ENCODE measurements around the gene MSTO1. TPM values are rescaled to one million over a fixed set of nuclear protein-coding genes. Genes with fewer than 3 reads are reported as not detected.

Gene MSTO1
- total RNA-seq, 1 experiment from 2014 or later, result 61.7 TPM

DNA sequence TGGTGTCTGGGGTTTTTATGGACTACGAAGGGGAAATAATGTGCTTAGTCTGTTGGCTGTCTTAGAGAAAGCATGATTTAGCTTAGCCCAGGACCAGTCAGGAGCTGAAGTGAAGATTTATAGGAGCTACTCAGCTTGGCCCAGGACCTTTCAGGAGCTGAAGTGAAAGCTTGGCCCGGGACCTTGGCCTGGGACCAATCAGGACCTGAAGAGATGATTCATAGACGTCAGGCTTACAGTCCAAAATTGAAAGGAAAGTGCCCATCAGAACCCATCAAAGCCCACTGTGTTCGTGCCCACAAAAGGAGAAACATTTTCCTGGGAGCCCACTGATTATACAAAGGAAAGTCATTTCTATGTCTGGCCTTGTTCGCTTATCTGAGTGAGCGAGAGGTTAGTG is 35.6 kb downstream of the MSTO1 start (continued):
- no peak for TF ChIP-seq CREB1 (CRISPR knock-in tag; IDR thresholded peaks at IDR 0.05)

DNA sequence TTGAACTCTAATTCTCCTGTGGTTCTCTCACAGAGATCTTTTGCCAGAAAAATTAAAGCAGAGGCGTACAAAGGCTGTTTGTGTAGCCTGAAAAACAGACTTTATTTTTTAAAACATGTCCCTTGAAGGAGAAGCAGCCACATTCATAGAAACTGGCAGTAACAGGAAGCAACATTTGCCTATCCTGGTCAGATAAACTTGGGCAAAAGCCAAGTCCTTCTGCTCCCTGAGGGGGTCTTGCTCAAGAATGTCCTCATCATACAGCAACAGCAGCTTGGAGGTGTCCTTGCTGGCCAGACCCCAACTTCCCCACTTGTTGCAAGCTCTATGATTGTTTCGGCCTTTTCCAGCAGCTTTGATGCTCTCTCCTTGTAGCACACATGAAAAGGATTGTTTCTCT is 36.3 kb downstream of the MSTO1 start:
- ChIA-PET CTCF (no interaction called here), POLR2A (interaction anchor here (0.5 kb wide), 1 partner anchor 89 kb away, joined by 3 read pairs; no protein-coding TSS in a partner anchor)
- Mint-ChIP-seq H3K36me3 (peaks cover 28% of the 10 kb centered on the region), H3K4me1 (peaks cover 5% of the 10 kb centered on the region), H3K4me3 (no peak overlapping the region), H3K27ac (no peak overlapping the region), H3K27me3 (ENCODE audit: low read depth) (peaks cover 23% of the 10 kb centered on the region), H3K9me3 (peaks cover 37% of the 10 kb centered on the region)
- no peak for ATAC-seq
- TF ChIP-seq ZNF396 (CRISPR knock-in tag; IDR thresholded peaks at IDR 0.05; ENCODE audit: borderline replicate concordance) (no peak), CREB1 (CRISPR knock-in tag; IDR thresholded peaks at IDR 0.05) (no peak), HMGA2 (CRISPR knock-in tag; IDR thresholded peaks at IDR 0.05) (no peak), STAT6 (CRISPR knock-in tag; conservative IDR thresholded peaks at IDR 0.05; ENCODE audit: low read depth) (no peak), ZNF219 (CRISPR knock-in tag; IDR thresholded peaks at IDR 0.05; ENCODE audit: borderline replicate concordance) (no peak), NR2C2 (CRISPR knock-in tag; IDR thresholded peaks at IDR 0.05) (no peak), FOXP4 (CRISPR knock-in tag; IDR thresholded peaks at IDR 0.05) (no peak), NFATC4 (CRISPR knock-in tag; IDR thresholded peaks at IDR 0.05) (no peak), CBFB (CRISPR knock-in tag; IDR thresholded peaks at IDR 0.05; ENCODE audit: low read depth) (no peak), SMAD4 (CRISPR knock-in tag; IDR thresholded peaks at IDR 0.05) (no peak), CDX4 (CRISPR knock-in tag; IDR thresholded peaks at IDR 0.05; ENCODE audit: borderline replicate concordance) (no peak), GTF2I (CRISPR knock-in tag; conservative IDR thresholded peaks at IDR 0.05) (no peak), JUN (CRISPR knock-in tag; IDR thresholded peaks at IDR 0.05) (no peak), OVOL2 (CRISPR knock-in tag; IDR thresholded peaks at IDR 0.05; ENCODE audit: borderline replicate concordance) (no peak), ZNF317 (CRISPR knock-in tag; IDR thresholded peaks at IDR 0.05; ENCODE audit: borderline replicate concordance, low read depth) (no peak), ZNF121 (CRISPR knock-in tag; IDR thresholded peaks at IDR 0.05) (no peak)
- TF ChIP-seq, protein P1, sequence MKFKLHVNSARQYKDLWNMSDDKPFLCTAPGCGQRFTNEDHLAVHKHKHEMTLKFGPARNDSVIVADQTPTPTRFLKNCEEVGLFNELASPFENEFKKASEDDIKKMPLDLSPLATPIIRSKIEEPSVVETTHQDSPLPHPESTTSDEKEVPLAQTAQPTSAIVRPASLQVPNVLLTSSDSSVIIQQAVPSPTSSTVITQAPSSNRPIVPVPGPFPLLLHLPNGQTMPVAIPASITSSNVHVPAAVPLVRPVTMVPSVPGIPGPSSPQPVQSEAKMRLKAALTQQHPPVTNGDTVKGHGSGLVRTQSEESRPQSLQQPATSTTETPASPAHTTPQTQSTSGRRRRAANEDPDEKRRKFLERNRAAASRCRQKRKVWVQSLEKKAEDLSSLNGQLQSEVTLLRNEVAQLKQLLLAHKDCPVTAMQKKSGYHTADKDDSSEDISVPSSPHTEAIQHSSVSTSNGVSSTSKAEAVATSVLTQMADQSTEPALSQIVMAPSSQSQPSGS (CRISPR knock-in tag; IDR thresholded peaks at IDR 0.05; ENCODE audit: borderline replicate concordance, low read depth), result no peak
- TF ChIP-seq, protein P2, sequence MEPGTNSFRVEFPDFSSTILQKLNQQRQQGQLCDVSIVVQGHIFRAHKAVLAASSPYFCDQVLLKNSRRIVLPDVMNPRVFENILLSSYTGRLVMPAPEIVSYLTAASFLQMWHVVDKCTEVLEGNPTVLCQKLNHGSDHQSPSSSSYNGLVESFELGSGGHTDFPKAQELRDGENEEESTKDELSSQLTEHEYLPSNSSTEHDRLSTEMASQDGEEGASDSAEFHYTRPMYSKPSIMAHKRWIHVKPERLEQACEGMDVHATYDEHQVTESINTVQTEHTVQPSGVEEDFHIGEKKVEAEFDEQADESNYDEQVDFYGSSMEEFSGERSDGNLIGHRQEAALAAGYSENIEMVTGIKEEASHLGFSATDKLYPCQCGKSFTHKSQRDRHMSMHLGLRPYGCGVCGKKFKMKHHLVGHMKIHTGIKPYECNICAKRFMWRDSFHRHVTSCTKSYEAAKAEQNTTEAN (CRISPR knock-in tag; IDR thresholded peaks at IDR 0.05), result no peak
- TF ChIP-seq, protein P3, sequence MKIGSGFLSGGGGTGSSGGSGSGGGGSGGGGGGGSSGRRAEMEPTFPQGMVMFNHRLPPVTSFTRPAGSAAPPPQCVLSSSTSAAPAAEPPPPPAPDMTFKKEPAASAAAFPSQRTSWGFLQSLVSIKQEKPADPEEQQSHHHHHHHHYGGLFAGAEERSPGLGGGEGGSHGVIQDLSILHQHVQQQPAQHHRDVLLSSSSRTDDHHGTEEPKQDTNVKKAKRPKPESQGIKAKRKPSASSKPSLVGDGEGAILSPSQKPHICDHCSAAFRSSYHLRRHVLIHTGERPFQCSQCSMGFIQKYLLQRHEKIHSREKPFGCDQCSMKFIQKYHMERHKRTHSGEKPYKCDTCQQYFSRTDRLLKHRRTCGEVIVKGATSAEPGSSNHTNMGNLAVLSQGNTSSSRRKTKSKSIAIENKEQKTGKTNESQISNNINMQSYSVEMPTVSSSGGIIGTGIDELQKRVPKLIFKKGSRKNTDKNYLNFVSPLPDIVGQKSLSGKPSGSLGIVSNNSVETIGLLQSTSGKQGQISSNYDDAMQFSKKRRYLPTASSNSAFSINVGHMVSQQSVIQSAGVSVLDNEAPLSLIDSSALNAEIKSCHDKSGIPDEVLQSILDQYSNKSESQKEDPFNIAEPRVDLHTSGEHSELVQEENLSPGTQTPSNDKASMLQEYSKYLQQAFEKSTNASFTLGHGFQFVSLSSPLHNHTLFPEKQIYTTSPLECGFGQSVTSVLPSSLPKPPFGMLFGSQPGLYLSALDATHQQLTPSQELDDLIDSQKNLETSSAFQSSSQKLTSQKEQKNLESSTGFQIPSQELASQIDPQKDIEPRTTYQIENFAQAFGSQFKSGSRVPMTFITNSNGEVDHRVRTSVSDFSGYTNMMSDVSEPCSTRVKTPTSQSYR (CRISPR knock-in tag; IDR thresholded peaks at IDR 0.05), result no peak
- DNase-seq (ENCODE audit: low spot score), result no peak

All from WTC11 (cell line).